HG03064 (cell line): Measurements from ENCODE around the gene MUCL3.
"Not testable (repeated sequence)": the region's sequence is repeated elsewhere in the genome, so short reads cannot be mapped to it uniquely, and the experiment has no call there.

ENCODE experiments used
- ATAC-seq: cut with Tn5 transposase; IDR thresholded peaks from one replicate; pipeline ENCODE4 v1.9.1; 2021; ENCODE audit warnings: low read depth; ENCODE audit not compliant: unreplicated experiment

Gene MUCL3

GRCh38 chr6:30939473-30939872 is 1.3 kb upstream of the MUCL3 start:
- no peak for ATAC-seq

- ATAC-seq: no peak
Observed at GRCh38 chr6:30942338-30943060, 1.7 kb downstream of the MUCL3 start.

GRCh38 chr6:30944051-30944450 is 3.3 kb downstream of the MUCL3 start:
- ATAC-seq: no peak

- ATAC-seq: no peak
Observed at GRCh38 chr6:30945281-30945680, 4.5 kb downstream of the MUCL3 start.

- no peak for ATAC-seq
Observed at GRCh38 chr6:30947231-30947630, 6.5 kb downstream of the MUCL3 start.

GRCh38 chr6:30948811-30949210 is 8.0 kb downstream of the MUCL3 start:
- no peak for ATAC-seq

GRCh38 chr6:30951907-30952469 is 11.2 kb downstream of the MUCL3 start:
- ATAC-seq: no peak

- ATAC-seq: no peak
Observed at GRCh38 chr6:30954631-30955366, 14.0 kb downstream of the MUCL3 start.

- ATAC-seq: no peak
Observed at GRCh38 chr6:30955367-30956042, 14.7 kb downstream of the MUCL3 start.

- ATAC-seq: no peak
Observed at GRCh38 chr6:30957716-30958115, 16.9 kb downstream of the MUCL3 start.

- ATAC-seq: no peak
Observed at GRCh38 chr6:30960907-30961673, 20.3 kb downstream of the MUCL3 start.

- no peak for ATAC-seq
Observed at GRCh38 chr6:30962716-30963115, 21.9 kb downstream of the MUCL3 start.

GRCh38 chr6:30963641-30964040 is 22.9 kb downstream of the MUCL3 start:
- no peak for ATAC-seq

GRCh38 chr6:30964075-30964474 is 23.3 kb downstream of the MUCL3 start:
- no peak for ATAC-seq

GRCh38 chr6:30965140-30965601 is 24.4 kb downstream of the MUCL3 start:
- no peak for ATAC-seq

- no peak for ATAC-seq
Observed at GRCh38 chr6:30966154-30966553, 25.4 kb downstream of the MUCL3 start.

- not testable (repeated sequence) for ATAC-seq
Observed at GRCh38 chr6:30969171-30969570, 28.4 kb downstream of the MUCL3 start.

GRCh38 chr6:30970946-30971345 is 30.2 kb downstream of the MUCL3 start:
- ATAC-seq: no peak

GRCh38 chr6:30972816-30973215 is 32.0 kb downstream of the MUCL3 start:
- no peak for ATAC-seq

GRCh38 chr6:30974490-30975252 is 33.9 kb downstream of the MUCL3 start:
- no peak for ATAC-seq
